ENCODE data around the gene GRIP1.

The GRIP1 gene

GRCh38 chr12:66603981-66604479 is 74.8 kb downstream of the GRIP1 start:
- Histone ChIP-seq H3K27me3 (no peaks in the 10 kb centered on the region), H3K4me3 (ENCODE audit: low read depth, low read length) (no peak overlapping the region), H3K4me1 (no peaks in the 10 kb centered on the region), H3K9me3 (no peaks in the 10 kb centered on the region), H3K36me3 (no peaks in the 10 kb centered on the region)
- DNase-seq = peak; percentile 14
- TF ChIP-seq CTCF (IDR thresholded peaks at IDR 0.05; ENCODE audit: low read depth, low read length) = no peak

GRCh38 chr12:66603461-66603860 is 75.4 kb downstream of the GRIP1 start:
- TF ChIP-seq CTCF (IDR thresholded peaks at IDR 0.05; ENCODE audit: low read depth, low read length) = no peak
- Histone ChIP-seq H3K9me3 (no peaks in the 10 kb centered on the region), H3K36me3 (no peaks in the 10 kb centered on the region), H3K4me1 (no peaks in the 10 kb centered on the region), H3K27me3 (no peaks in the 10 kb centered on the region), H3K4me3 (ENCODE audit: low read depth, low read length) (no peak overlapping the region)
- no peak for DNase-seq

- DNase-seq = no peak
- Histone ChIP-seq H3K4me1 (no peaks in the 10 kb centered on the region), H3K4me3 (ENCODE audit: low read depth, low read length) (no peak overlapping the region), H3K27me3 (no peaks in the 10 kb centered on the region), H3K36me3 (no peaks in the 10 kb centered on the region), H3K9me3 (no peaks in the 10 kb centered on the region)
- no peak for TF ChIP-seq CTCF (IDR thresholded peaks at IDR 0.05; ENCODE audit: low read depth, low read length)
Measured at GRCh38 chr12:66602483-66603143, 76.3 kb downstream of the GRIP1 start.

- Histone ChIP-seq H3K4me1 (no peaks in the 10 kb centered on the region), H3K36me3 (no peaks in the 10 kb centered on the region), H3K4me3 (ENCODE audit: low read depth, low read length) (no peak overlapping the region), H3K27me3 (no peaks in the 10 kb centered on the region), H3K9me3 (no peaks in the 10 kb centered on the region)
- no peak for DNase-seq
- no peak for TF ChIP-seq CTCF (IDR thresholded peaks at IDR 0.05; ENCODE audit: low read depth, low read length)
Measured at GRCh38 chr12:66600903-66601302, 78.0 kb downstream of the GRIP1 start.

GRCh38 chr12:66599816-66600215 is 79.1 kb downstream of the GRIP1 start:
- no peak for TF ChIP-seq CTCF (IDR thresholded peaks at IDR 0.05; ENCODE audit: low read depth, low read length)
- DNase-seq = no peak
- H3K9me3 ChIP-seq = no peaks in the 10 kb centered on the region
- H3K4me1 ChIP-seq = no peaks in the 10 kb centered on the region
- no peak overlapping the region for H3K4me3 ChIP-seq (ENCODE audit: low read depth, low read length)
- H3K27me3 ChIP-seq = no peaks in the 10 kb centered on the region
- H3K36me3 ChIP-seq = no peaks in the 10 kb centered on the region

GRCh38 chr12:66598608-66599007 is 80.3 kb downstream of the GRIP1 start:
- no peaks in the 10 kb centered on the region for H3K4me1 ChIP-seq
- H3K27me3 ChIP-seq = no peaks in the 10 kb centered on the region
- no peak overlapping the region for H3K4me3 ChIP-seq (ENCODE audit: low read depth, low read length)
- TF ChIP-seq CTCF (IDR thresholded peaks at IDR 0.05; ENCODE audit: low read depth, low read length) = no peak
- no peaks in the 10 kb centered on the region for H3K9me3 ChIP-seq
- H3K36me3 ChIP-seq = no peaks in the 10 kb centered on the region
- DNase-seq = no peak

All from BE2C (cell line).